ENCODE results near the gene TOP1.

GRCh38 chr20:40991181-40991889 lies 37.3 kb upstream of the TOP1 start:
- TF ChIP-seq CTCF (IDR thresholded peaks at IDR 0.05; ENCODE audit: borderline replicate concordance, extremely low read depth, low read length, poor library complexity, severe bottlenecking) (no peak), EZH2 (IDR thresholded peaks at IDR 0.05; ENCODE audit: borderline replicate concordance, low read depth, low read length, severe bottlenecking) (no peak)
